Activated CD8-positive, alpha-beta memory T cell treated with anti-CD3 and anti-CD28 coated beads, Interleukin-2, amount 10 ng/mL, durations not matched to agents 7 days and 5 days (primary cell): ENCODE measurements around the gene DNAJC19. TPM values are rescaled to one million over a fixed set of nuclear protein-coding genes. Genes with fewer than 3 reads are reported as not detected.
A peak's percentile ranks its signal among the peaks of the same experiment; 100 is the strongest.
"Not testable (repeated sequence)": the region's sequence is repeated elsewhere in the genome, so short reads cannot be mapped to it uniquely, and the experiment has no call there.

Experiments
- ATAC-seq: fragments of 150-1000 bp; cut with Tn5 transposase; one replicate; pipeline ENCODE4 v1.10.0; 2021; ENCODE audit warnings: moderate library complexity
- CTCF ChIA-PET: fragments of 350-600 bp; sonication (Branson Sonifier 250); formaldehyde crosslinking; loops from one replicate; lab custom pipeline; 2021; ENCODE audit warnings: antibody characterized with exemption; lab: Charles Lee
- DNase-seq: peaks from one replicate; pipeline ENCODE4 v3.0.0-alpha.2; 2020
- H3K27ac Mint-ChIP-seq: one replicate; pipeline ENCODE4 v1.8.0; 2021; ENCODE audit warnings: mild to moderate bottlenecking, mixed read lengths
- H3K27me3 Mint-ChIP-seq: one replicate; pipeline ENCODE4 v1.8.0; 2021; ENCODE audit warnings: mixed read lengths
- H3K36me3 Mint-ChIP-seq: one replicate; pipeline ENCODE4 v1.8.0; 2021; ENCODE audit warnings: mild to moderate bottlenecking, mixed read lengths
- H3K4me1 Mint-ChIP-seq: one replicate; pipeline ENCODE4 v1.8.0; 2021; ENCODE audit warnings: mixed read lengths
- H3K4me3 Mint-ChIP-seq: one replicate; pipeline ENCODE4 v1.8.0; 2021; ENCODE audit warnings: mild to moderate bottlenecking, moderate library complexity, mixed read lengths
- H3K9me3 Mint-ChIP-seq: one replicate; pipeline ENCODE4 v1.8.0; 2022; ENCODE audit warnings: low read depth, mixed read lengths
- total RNA-seq, 2 experiments: library from RNA; stranded (reverse); gene quantifications; one replicate each; pipeline ENCODE4 v1.2.3, GENCODE V29; 2021

The DNAJC19 gene
- 10 to 100 TPM; 44.5 to 55.9 TPM for total RNA-seq

- H3K36me3 Mint-ChIP-seq, result peaks cover 7% of the 10 kb centered on the region
- peak within 1 kb of the TSS; percentile 88 for H3K4me3 Mint-ChIP-seq
- H3K27ac Mint-ChIP-seq, result peak within 1 kb of the TSS; percentile 90
- ATAC-seq (peak; percentile 98), DNase-seq (peak; percentile 95)
- H3K4me1 Mint-ChIP-seq, result peaks cover 35% of the 10 kb centered on the region
- no peaks in the 10 kb centered on the region for H3K27me3 Mint-ChIP-seq
- CTCF ChIA-PET, result interaction anchor here (1.8 kb wide), 1 partner anchor 77 kb away, joined by 6 read pairs; the partner anchor contains the start of gene FXR1
- H3K9me3 Mint-ChIP-seq, result no peaks in the 10 kb centered on the region
Observed at GRCh38 chr3:180989291-180990163, at the start of gene DNAJC19. Gene DNAJC19 (minus strand): TSS chr3:180989736. CDS start chr3:180989602, 134 bp downstream.

GRCh38 chr3:181030948-181031347 is 41.4 kb upstream of the DNAJC19 start:
- no peaks in the 10 kb centered on the region for H3K4me1 Mint-ChIP-seq
- no peak for ATAC-seq
- CTCF ChIA-PET, result no interaction called here
- H3K36me3 Mint-ChIP-seq, result no peaks in the 10 kb centered on the region
- DNase-seq, result no peak
- H3K27me3 Mint-ChIP-seq, result no peaks in the 10 kb centered on the region
- H3K27ac Mint-ChIP-seq, result no peak overlapping the region
- no peaks in the 10 kb centered on the region for H3K9me3 Mint-ChIP-seq
- no peak overlapping the region for H3K4me3 Mint-ChIP-seq

GRCh38 chr3:181025204-181025603 is 35.7 kb upstream of the DNAJC19 start:
- no peaks in the 10 kb centered on the region for H3K27me3 Mint-ChIP-seq
- no peaks in the 10 kb centered on the region for H3K36me3 Mint-ChIP-seq
- H3K4me3 Mint-ChIP-seq, result no peak overlapping the region
- CTCF ChIA-PET, result interaction anchor here (0.7 kb wide), 1 partner anchor 381 kb away, joined by 3 read pairs; no protein-coding TSS in a partner anchor
- H3K9me3 Mint-ChIP-seq, result no peaks in the 10 kb centered on the region
- DNase-seq (no peak), ATAC-seq (no peak)
- H3K4me1 Mint-ChIP-seq, result no peaks in the 10 kb centered on the region
- no peak overlapping the region for H3K27ac Mint-ChIP-seq

GRCh38 chr3:181017690-181018089 is 28.2 kb upstream of the DNAJC19 start:
- ATAC-seq, result no peak
- Mint-ChIP-seq H3K4me3 (no peak overlapping the region), H3K4me1 (no peaks in the 10 kb centered on the region), H3K36me3 (no peaks in the 10 kb centered on the region), H3K27me3 (no peaks in the 10 kb centered on the region), H3K9me3 (peaks cover 2% of the 10 kb centered on the region), H3K27ac (no peak overlapping the region)
- CTCF ChIA-PET, result interaction anchor here (1.1 kb wide), 1 partner anchor 11 kb away, joined by 4 read pairs; no protein-coding TSS in a partner anchor
- no peak for DNase-seq

- peaks cover 4% of the 10 kb centered on the region for H3K27me3 Mint-ChIP-seq
- no peak overlapping the region for H3K27ac Mint-ChIP-seq
- CTCF ChIA-PET, result interaction anchor here (1.2 kb wide), 1 partner anchor 324 kb away, joined by 3 read pairs; no protein-coding TSS in a partner anchor
- peaks cover 4% of the 10 kb centered on the region for H3K4me1 Mint-ChIP-seq
- DNase-seq (no peak), ATAC-seq (no peak)
- no peak overlapping the region for H3K4me3 Mint-ChIP-seq
- H3K9me3 Mint-ChIP-seq, result no peaks in the 10 kb centered on the region
- no peaks in the 10 kb centered on the region for H3K36me3 Mint-ChIP-seq
Observed at GRCh38 chr3:181009225-181009624, 19.7 kb upstream of the DNAJC19 start.

- no peak for DNase-seq
- Mint-ChIP-seq H3K4me3 (no peak overlapping the region), H3K4me1 (peaks cover 4% of the 10 kb centered on the region), H3K27ac (no peak overlapping the region), H3K27me3 (peaks cover 4% of the 10 kb centered on the region), H3K36me3 (no peaks in the 10 kb centered on the region), H3K9me3 (no peaks in the 10 kb centered on the region)
- CTCF ChIA-PET, result no interaction called here
- no peak for ATAC-seq
Observed at GRCh38 chr3:181008796-181009195, 19.3 kb upstream of the DNAJC19 start.

- CTCF ChIA-PET, result no interaction called here
- Mint-ChIP-seq H3K9me3 (no peaks in the 10 kb centered on the region), H3K27me3 (peaks cover 4% of the 10 kb centered on the region), H3K4me3 (no peak overlapping the region), H3K36me3 (no peaks in the 10 kb centered on the region), H3K4me1 (peaks cover 4% of the 10 kb centered on the region), H3K27ac (no peak overlapping the region)
- DNase-seq (no peak), ATAC-seq (no peak)
Observed at GRCh38 chr3:181007262-181007661, 17.7 kb upstream of the DNAJC19 start.

- Mint-ChIP-seq H3K9me3 (peaks cover 4% of the 10 kb centered on the region), H3K27ac (no peak overlapping the region), H3K36me3 (no peaks in the 10 kb centered on the region), H3K27me3 (peaks cover 4% of the 10 kb centered on the region), H3K4me1 (peaks cover 4% of the 10 kb centered on the region), H3K4me3 (no peak overlapping the region)
- ATAC-seq, result no peak
- no peak for DNase-seq
- CTCF ChIA-PET, result no interaction called here
Observed at GRCh38 chr3:181006541-181006940, 17.0 kb upstream of the DNAJC19 start.

GRCh38 chr3:181003469-181003868 is 13.9 kb upstream of the DNAJC19 start:
- H3K4me3 Mint-ChIP-seq, H3K9me3 Mint-ChIP-seq, H3K27ac Mint-ChIP-seq, H3K4me1 Mint-ChIP-seq, H3K27me3 Mint-ChIP-seq, ATAC-seq, CTCF ChIA-PET, DNase-seq, H3K36me3 Mint-ChIP-seq: not testable (repeated sequence)

GRCh38 chr3:181002331-181002730 is 12.8 kb upstream of the DNAJC19 start:
- H3K9me3 Mint-ChIP-seq, ATAC-seq, H3K36me3 Mint-ChIP-seq, DNase-seq, H3K27me3 Mint-ChIP-seq, H3K27ac Mint-ChIP-seq, H3K4me3 Mint-ChIP-seq, CTCF ChIA-PET, H3K4me1 Mint-ChIP-seq: not testable (repeated sequence)

- peaks cover under 1% of the 10 kb centered on the region for H3K9me3 Mint-ChIP-seq
- ATAC-seq (no peak), DNase-seq (no peak)
- H3K36me3 Mint-ChIP-seq, result no peaks in the 10 kb centered on the region
- H3K27me3 Mint-ChIP-seq, result peaks cover 10% of the 10 kb centered on the region
- no peaks in the 10 kb centered on the region for H3K4me1 Mint-ChIP-seq
- CTCF ChIA-PET, result no interaction called here
- H3K4me3 Mint-ChIP-seq, result no peak overlapping the region
- H3K27ac Mint-ChIP-seq, result no peak overlapping the region
Observed at GRCh38 chr3:180996415-180996932, 6.9 kb upstream of the DNAJC19 start.

- peaks cover 4% of the 10 kb centered on the region for H3K27me3 Mint-ChIP-seq
- no peaks in the 10 kb centered on the region for H3K9me3 Mint-ChIP-seq
- no peak for ATAC-seq
Observed at GRCh38 chr3:180990505-180990904, 969 bp upstream of the DNAJC19 start.

GRCh38 chr3:180987344-180987743 is 2.2 kb downstream of the DNAJC19 start:
- no peaks in the 10 kb centered on the region for H3K9me3 Mint-ChIP-seq
- DNase-seq, result no peak
- no peak overlapping the region for H3K4me3 Mint-ChIP-seq
- H3K4me1 Mint-ChIP-seq, result peaks cover 38% of the 10 kb centered on the region
- no peak for ATAC-seq
- H3K36me3 Mint-ChIP-seq, result peaks cover 11% of the 10 kb centered on the region
- no peaks in the 10 kb centered on the region for H3K27me3 Mint-ChIP-seq
- CTCF ChIA-PET, result no interaction called here
- H3K27ac Mint-ChIP-seq, result no peak overlapping the region

More at GRCh38 chr3:180990505-180990904, 969 bp upstream of the DNAJC19 start:
- Mint-ChIP-seq H3K27ac (no peak overlapping the region), H3K4me3 (peak overlapping the region; percentile 88), H3K36me3 (peaks cover 5% of the 10 kb centered on the region), H3K4me1 (peaks cover 35% of the 10 kb centered on the region)
- no peak for DNase-seq
- CTCF ChIA-PET, result interaction anchor here (0.6 to 1.8 kb wide), 2 partner anchors 78 to 107 kb away, joined by 4 to 6 read pairs; partner anchors contain the start of gene FXR1
